Lower leg skin (tissue), 3 donors: ENCODE results near the gene SENP2.

ENCODE experiments used
- POLR2A ChIP-seq, 2 donors: fragments of 450-650 bp; IDR thresholded peaks; one replicate each; pipeline ENCODE4 v1.6.1; 2016 to 2017; ENCODE audit warnings: antibody characterized with exemption in 2 of 2, mild to moderate bottlenecking in 1 of 2, moderate library complexity in 1 of 2
- TF ChIP-seq, protein P1 (sequence below), 3 donors: fragments of 450-650 bp; IDR thresholded peaks; one replicate each; pipeline ENCODE4 v1.5.1; 2016; ENCODE audit warnings: antibody characterized with exemption in 3 of 3, mild to moderate bottlenecking in 3 of 3, moderate library complexity in 2 of 3

DNA sequence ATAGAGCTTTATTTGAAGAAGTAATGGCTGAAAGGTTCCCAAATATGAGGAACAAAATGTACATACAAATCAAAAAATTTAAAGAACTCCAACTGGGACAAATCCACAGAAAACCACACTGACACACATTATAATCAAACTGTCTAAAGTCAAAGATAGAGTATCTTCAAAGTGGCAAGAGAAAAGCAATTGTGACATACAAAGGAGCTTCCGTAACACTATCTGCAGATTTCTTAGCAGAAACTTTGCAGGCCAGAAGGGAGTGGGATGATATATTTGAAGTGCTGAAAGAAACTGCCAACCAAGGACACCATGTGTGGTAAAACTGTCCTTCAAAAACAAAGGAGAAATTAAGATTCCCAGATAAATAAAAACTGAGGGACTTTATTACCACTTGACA, 91.9 kb downstream of the SENP2 start:
- TF ChIP-seq, protein P1, sequence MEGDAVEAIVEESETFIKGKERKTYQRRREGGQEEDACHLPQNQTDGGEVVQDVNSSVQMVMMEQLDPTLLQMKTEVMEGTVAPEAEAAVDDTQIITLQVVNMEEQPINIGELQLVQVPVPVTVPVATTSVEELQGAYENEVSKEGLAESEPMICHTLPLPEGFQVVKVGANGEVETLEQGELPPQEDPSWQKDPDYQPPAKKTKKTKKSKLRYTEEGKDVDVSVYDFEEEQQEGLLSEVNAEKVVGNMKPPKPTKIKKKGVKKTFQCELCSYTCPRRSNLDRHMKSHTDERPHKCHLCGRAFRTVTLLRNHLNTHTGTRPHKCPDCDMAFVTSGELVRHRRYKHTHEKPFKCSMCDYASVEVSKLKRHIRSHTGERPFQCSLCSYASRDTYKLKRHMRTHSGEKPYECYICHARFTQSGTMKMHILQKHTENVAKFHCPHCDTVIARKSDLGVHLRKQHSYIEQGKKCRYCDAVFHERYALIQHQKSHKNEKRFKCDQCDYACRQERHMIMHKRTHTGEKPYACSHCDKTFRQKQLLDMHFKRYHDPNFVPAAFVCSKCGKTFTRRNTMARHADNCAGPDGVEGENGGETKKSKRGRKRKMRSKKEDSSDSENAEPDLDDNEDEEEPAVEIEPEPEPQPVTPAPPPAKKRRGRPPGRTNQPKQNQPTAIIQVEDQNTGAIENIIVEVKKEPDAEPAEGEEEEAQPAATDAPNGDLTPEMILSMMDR (IDR thresholded peaks at IDR 0.05) = no peak
- TF ChIP-seq POLR2A (IDR thresholded peaks at IDR 0.05) = no peak
